ENCODE measurements around the gene PDHX. TPM values are rescaled to one million over a fixed set of nuclear protein-coding genes. Genes with fewer than 3 reads are reported as not detected.

PDHX gene
- total RNA-seq, 6 donors from 2014 or later = 11.8 to 40.3 (median 32.3) TPM

DNA sequence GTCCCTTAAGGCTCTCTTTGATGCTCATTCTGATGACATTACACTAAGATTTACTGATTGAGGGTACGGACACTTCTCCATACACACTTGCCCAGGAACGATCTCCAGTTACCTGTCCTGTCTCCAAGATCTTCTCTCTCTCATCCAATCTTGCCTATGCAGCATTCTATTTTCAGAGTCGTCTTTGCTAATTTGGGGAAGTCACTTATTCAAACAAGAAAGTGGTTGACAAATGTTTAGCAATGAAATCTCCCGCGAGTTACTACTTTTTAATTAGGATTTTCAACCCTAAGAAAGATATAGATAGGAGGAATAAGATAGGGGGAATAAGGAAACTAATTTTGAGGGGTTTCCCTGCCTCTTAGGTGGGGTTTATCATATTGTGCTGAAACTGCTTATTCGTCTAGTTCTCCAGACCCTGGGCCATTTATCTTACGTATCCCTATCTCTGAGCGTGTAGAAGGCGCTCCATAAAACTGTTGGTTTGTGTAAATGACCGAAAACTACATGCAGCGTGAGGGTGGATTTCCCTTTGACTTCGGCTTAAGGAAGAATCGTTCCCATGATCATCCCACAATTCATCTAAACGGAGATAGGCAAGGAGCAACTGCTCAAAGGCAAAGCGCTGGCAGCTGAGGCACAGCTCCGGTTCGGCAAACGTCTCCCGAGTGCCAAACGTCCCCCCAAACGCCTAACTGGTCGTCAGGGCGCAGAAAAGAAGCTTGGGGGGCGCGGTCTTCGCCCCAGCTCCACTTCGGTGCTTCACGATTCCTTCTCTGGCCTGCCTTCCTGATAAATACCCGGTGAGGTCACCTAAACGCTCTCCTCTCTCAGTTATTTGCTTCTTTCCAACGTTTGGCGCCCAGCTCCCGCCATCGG lies 1.0 kb upstream of the PDHX start:
- DNase-seq (no peak), ATAC-seq (ENCODE audit: low FRiP score in 2 of 2) (no peak)
- Histone ChIP-seq H3K36me3 (peaks cover 0 to 3% (median 0%) of the 10 kb centered on the region in 4 donors), H3K27me3 (no peaks in the 10 kb centered on the region), H3K27ac (peak overlapping the region; percentile 91 to 97 (median 96)), H3K4me1 (peaks cover 12 to 22% (median 18%) of the 10 kb centered on the region in 4 donors), H3K9me3 (no peaks in the 10 kb centered on the region), H3K4me3 (peak overlapping the region; percentile 79 to 88 (median 84))
- WGBS, 2 donors = 5 to 13% methylated on average over 18 to 34 of the region's 34 CpGs
- TF ChIP-seq, protein P1, sequence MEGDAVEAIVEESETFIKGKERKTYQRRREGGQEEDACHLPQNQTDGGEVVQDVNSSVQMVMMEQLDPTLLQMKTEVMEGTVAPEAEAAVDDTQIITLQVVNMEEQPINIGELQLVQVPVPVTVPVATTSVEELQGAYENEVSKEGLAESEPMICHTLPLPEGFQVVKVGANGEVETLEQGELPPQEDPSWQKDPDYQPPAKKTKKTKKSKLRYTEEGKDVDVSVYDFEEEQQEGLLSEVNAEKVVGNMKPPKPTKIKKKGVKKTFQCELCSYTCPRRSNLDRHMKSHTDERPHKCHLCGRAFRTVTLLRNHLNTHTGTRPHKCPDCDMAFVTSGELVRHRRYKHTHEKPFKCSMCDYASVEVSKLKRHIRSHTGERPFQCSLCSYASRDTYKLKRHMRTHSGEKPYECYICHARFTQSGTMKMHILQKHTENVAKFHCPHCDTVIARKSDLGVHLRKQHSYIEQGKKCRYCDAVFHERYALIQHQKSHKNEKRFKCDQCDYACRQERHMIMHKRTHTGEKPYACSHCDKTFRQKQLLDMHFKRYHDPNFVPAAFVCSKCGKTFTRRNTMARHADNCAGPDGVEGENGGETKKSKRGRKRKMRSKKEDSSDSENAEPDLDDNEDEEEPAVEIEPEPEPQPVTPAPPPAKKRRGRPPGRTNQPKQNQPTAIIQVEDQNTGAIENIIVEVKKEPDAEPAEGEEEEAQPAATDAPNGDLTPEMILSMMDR (IDR thresholded peaks at IDR 0.05) = no peak
- TF ChIP-seq POLR2A (IDR thresholded peaks at IDR 0.05) = peak in 1 of 4 donors; percentile 69

DNA sequence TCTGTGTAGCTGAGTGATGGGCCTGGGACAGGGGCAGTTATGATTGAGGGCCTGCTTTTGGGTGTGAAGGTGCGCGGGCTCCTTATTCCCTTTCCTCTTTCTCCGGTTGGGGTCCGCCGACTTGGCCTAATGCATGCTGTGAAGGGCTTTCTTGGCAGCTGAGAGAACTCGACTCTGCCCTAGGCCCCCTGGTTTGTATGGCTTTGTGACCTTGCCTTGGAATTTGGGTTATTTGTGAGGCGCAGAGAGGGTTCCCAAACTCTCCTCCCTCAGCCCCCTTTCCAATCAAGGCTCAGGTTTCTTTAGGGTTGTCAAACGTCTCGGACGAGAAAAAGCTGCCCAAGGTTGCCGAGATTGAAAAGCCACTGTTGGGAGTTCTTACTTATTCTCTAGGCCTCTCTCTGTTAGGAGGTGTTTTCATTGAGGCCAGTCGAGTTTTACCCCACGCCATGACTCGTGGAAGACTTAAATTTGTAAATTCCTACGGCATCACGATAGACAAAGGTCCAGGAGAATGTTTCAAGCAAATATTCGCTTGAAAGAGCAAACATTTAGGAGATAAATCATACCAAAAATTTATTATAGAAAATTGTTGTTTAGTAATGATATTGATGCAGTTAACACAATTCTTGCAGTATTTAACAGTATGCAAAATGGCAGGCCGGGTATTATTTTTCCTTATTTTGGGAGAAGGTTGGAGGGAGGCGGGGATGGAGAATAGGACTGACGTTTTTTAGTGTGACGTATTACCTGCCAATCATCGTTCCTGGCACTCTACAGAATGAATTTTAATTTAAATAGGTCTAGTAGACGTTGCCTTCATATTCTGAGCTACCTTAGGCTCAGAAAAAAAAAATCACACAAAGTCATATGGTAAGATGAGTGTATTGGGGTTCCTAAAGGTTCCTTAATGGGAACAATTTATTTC lies 689 bp downstream of the PDHX start:
- no peaks in the 10 kb centered on the region for H3K9me3 ChIP-seq
- 19 to 25% methylated on average over 18 to 23 of the region's 23 CpGs for whole genome bisulfite sequencing, 2 donors
- H3K27me3 ChIP-seq = no peaks in the 10 kb centered on the region
- peak overlapping the region; percentile 79 to 88 (median 84) for H3K4me3 ChIP-seq
- no peak for TF ChIP-seq POLR2AphosphoS5 (IDR thresholded peaks at IDR 0.05)
- TF ChIP-seq, protein P1 (IDR thresholded peaks at IDR 0.05) = no peak
- TF ChIP-seq POLR2A (IDR thresholded peaks at IDR 0.05) = no peak
- TF ChIP-seq EP300 (IDR thresholded peaks at IDR 0.05) = no peak
- ATAC-seq (ENCODE audit: low FRiP score in 2 of 2) (peak; percentile 44 to 54), DNase-seq (no peak)
- H3K4me1 ChIP-seq = peaks cover 11 to 22% (median 17%) of the 10 kb centered on the region in 4 donors
- peak overlapping the region; percentile 91 to 97 (median 96) for H3K27ac ChIP-seq
- peaks cover 0 to 3% (median 0%) of the 10 kb centered on the region in 4 donors for H3K36me3 ChIP-seq

DNA sequence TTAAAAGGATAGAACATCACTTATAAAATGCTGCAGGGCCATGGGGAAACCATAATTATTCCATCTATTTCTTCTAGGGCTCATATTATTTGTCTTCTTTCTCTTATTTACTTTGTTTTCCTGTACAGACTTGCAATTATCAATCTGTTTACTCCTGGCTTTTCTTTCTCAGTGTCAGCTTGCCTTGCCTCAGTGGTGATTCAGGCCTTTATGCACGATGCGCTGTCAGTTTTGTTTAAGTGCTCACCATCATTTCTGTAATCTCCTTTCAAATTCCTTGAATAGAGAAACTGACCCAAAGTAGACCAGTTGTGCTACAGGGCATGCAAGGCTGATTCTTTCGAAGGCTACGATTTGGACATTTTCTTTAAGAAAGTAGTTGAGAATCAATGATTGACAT lies 4.7 kb downstream of the PDHX start:
- ATAC-seq (ENCODE audit: low FRiP score in 2 of 2) (no peak), DNase-seq (no peak)
- Histone ChIP-seq H3K9me3 (no peaks in the 10 kb centered on the region), H3K36me3 (no peaks in the 10 kb centered on the region), H3K4me1 (peaks cover 21 to 28% (median 26%) of the 10 kb centered on the region in 4 donors), H3K27ac (no peak overlapping the region), H3K27me3 (no peaks in the 10 kb centered on the region), H3K4me3 (no peak overlapping the region)
- WGBS, 2 donors = 92 to 97% methylated on average over 4 of the region's 4 CpGs
- TF ChIP-seq POLR2AphosphoS5 (IDR thresholded peaks at IDR 0.05) = no peak
- TF ChIP-seq, protein P1 (IDR thresholded peaks at IDR 0.05) = no peak

DNA sequence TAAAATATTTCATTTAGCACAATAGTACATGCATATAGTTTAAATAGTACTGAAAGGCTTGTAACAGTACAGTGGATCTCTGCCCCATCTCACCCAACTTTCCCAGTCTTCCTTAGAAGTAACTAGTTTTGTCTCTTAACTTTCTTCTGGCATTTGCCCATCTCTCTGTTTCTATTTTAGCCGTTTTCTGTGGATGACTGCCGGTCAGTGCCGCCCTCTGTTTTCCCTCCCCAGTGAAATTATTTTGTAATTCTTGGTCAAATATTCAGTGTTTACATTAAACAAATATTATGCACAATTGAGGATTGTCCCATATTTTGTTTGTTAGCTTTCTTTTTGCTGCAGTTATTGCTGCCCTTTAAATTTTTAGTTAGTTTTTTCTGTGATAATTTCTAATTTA lies 8.3 kb downstream of the PDHX start:
- DNase-seq (no peak), ATAC-seq (ENCODE audit: low FRiP score in 2 of 2) (no peak)
- no peak for TF ChIP-seq POLR2A (IDR thresholded peaks at IDR 0.05)
- no peak for TF ChIP-seq EP300 (IDR thresholded peaks at IDR 0.05)
- TF ChIP-seq, protein P1 (IDR thresholded peaks at IDR 0.05) = no peak
- TF ChIP-seq POLR2AphosphoS5 (IDR thresholded peaks at IDR 0.05) = no peak
- Histone ChIP-seq H3K4me3 (no peak overlapping the region), H3K27ac (peak overlapping the region in 3 of 4 donors; percentile 4 to 13 (median 8)), H3K36me3 (no peaks in the 10 kb centered on the region), H3K9me3 (no peaks in the 10 kb centered on the region), H3K4me1 (peaks cover 22 to 44% (median 25%) of the 10 kb centered on the region in 4 donors), H3K27me3 (no peaks in the 10 kb centered on the region)
- WGBS, 2 donors = 29 to 57% methylated on average over 3 of the region's 3 CpGs

All from upper lobe of left lung (tissue), 6 donors.